GM23248 (cell line): ENCODE measurements around the gene PRSS53.

Experiments used
- EZH2 ChIP-seq: fragments of 200-600 bp; sonication (generic); IDR thresholded peaks from 2 replicates; pipeline ENCODE4 v1.6.1; 2018; ENCODE audit warnings: antibody characterized with exemption, mild to moderate bottlenecking; ENCODE audit not compliant: insufficient read depth, poor library complexity, severe bottlenecking
- EZH2phosphoT487 ChIP-seq: fragments of 200-600 bp; sonication (generic); IDR thresholded peaks from 2 replicates; pipeline ENCODE4 v1.6.1; 2018; ENCODE audit warnings: antibody characterized with exemption, moderate library complexity, mild to moderate bottlenecking, low read depth; ENCODE audit not compliant: insufficient read depth

DNA sequence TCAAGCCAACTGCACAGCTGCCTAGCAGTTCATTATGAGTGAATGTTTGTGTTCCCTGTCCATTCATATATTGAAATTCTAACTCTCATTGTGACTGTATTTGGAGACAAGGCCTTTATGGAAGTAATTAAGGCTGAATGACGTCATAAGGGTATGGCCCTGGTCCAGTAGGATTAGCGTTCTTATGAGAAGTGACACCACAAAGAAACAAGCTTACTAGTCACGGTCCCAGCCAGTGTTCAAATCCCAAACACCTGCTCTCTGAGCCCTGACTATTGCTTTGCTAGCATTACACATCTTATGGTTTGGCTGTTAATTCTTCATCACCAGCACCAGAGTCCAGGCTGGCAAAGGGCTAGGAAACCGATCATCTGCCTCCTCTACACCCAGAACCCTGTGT, 16.9 kb downstream of the PRSS53 start:
- TF ChIP-seq EZH2 (no peak), EZH2phosphoT487 (no peak)
